Suprapubic skin (tissue), 3 donors: Measurements from ENCODE around the gene SKAP2.

Source experiments
- CTCF ChIP-seq, 2 donors: fragments of 200-600 bp in 1 of 2; fragments of 450-650 bp in 1 of 2; sonication (generic) in 1 of 2; IDR thresholded peaks; one replicate each; pipeline ENCODE4 v1.5.1; 2016 to 2019; ENCODE audit warnings: antibody characterized with exemption in 2 of 2, mild to moderate bottlenecking in 1 of 2, moderate library complexity in 1 of 2
- POLR2A ChIP-seq, 2 donors: fragments of 450-650 bp; IDR thresholded peaks; one replicate each; pipeline ENCODE4 v1.6.1; 2017; ENCODE audit warnings: antibody characterized with exemption in 2 of 2, mild to moderate bottlenecking in 2 of 2, moderate library complexity in 2 of 2

GRCh38 chr7:26694141-26694540, 170.2 kb downstream of the SKAP2 start:
- TF ChIP-seq CTCF (IDR thresholded peaks at IDR 0.05): no peak
- TF ChIP-seq POLR2A (IDR thresholded peaks at IDR 0.05): no peak
